IMR-90 (cell line): Measurements from ENCODE around the gene BTBD1. TPM values are rescaled to one million over a fixed set of nuclear protein-coding genes. Genes with fewer than 3 reads are reported as not detected.

Source experiments
- ATAC-seq: fragments of 200-7000 bp; cut with Tn5 transposase; 2 replicates; pipeline ENCODE4 v1.9.1; 2020; ENCODE audit warnings: low read depth, mild to moderate bottlenecking, moderate library complexity
- BruUV-seq: library from RNA; stranded (reverse); fragments of 400-500 nt; replicated peaks from 2 replicates; lab custom pipeline; 2021; lab: Mats Ljungman, UMichigan
- CTCF ChIA-PET: fragments of 300-600 bp; formaldehyde crosslinking; extraction: SDS; loops from one replicate; lab custom pipeline; 2021; ENCODE audit warnings: antibody characterized with exemption; lab: Yijun Ruan, JAX
- POLR2A ChIA-PET: fragments of 300-600 bp; sonication (Branson Sonifier 250); formaldehyde crosslinking; loops from one replicate; lab custom pipeline; 2022; ENCODE audit warnings: antibody characterized with exemption; ENCODE audit not compliant: unreplicated experiment; lab: Charles Lee
- DNase-seq: peaks from one replicate; pipeline ENCODE4 v3.0.0; 2013
- H2AFZ ChIP-seq: replicated peaks from 2 replicates; pipeline ENCODE3; 2013; ENCODE audit warnings: low read length, mild to moderate bottlenecking; ENCODE audit not compliant: poor library complexity
- H2AK5ac ChIP-seq: 2 replicates; pipeline ENCODE4 v1.6.1; 2013; ENCODE audit warnings: low read depth, low read length, inconsistent platforms
- H2AK9ac ChIP-seq: replicated peaks from 2 replicates; pipeline ENCODE3; 2013; ENCODE audit warnings: mild to moderate bottlenecking, low read depth, low read length, moderate library complexity; ENCODE audit not compliant: poor library complexity
- H2BK120ac ChIP-seq: 2 replicates; pipeline ENCODE4 v1.6.1; 2013; ENCODE audit warnings: low read depth, low read length, inconsistent platforms
- H2BK15ac ChIP-seq: 3 replicates; pipeline ENCODE4 v1.6.1; 2013; ENCODE audit warnings: low read depth, low read length, inconsistent platforms
- H2BK20ac ChIP-seq: 2 replicates; pipeline ENCODE4 v1.6.1; 2013; ENCODE audit warnings: low read depth, mild to moderate bottlenecking, inconsistent platforms, low read length, moderate library complexity
- H2BK5ac ChIP-seq: 2 replicates; pipeline ENCODE4 v1.6.1; 2013; ENCODE audit warnings: mild to moderate bottlenecking, low read depth, low read length, inconsistent platforms; ENCODE audit not compliant: poor library complexity, severe bottlenecking
- H3K14ac ChIP-seq: replicated peaks from 2 replicates; pipeline ENCODE4 v1.6.1; 2013; ENCODE audit warnings: low read depth, low read length, inconsistent platforms
- H3K18ac ChIP-seq: 2 replicates; pipeline ENCODE4 v1.6.1; 2013; ENCODE audit warnings: low read depth, low read length, control low read depth
- H3K23ac ChIP-seq: 2 replicates; pipeline ENCODE4 v1.6.1; 2013; ENCODE audit warnings: low read depth, low read length, inconsistent platforms
- H3K27ac ChIP-seq: 2 replicates; pipeline ENCODE4 v1.5.1; 2013; ENCODE audit warnings: mild to moderate bottlenecking, control low read depth, low read length; ENCODE audit not compliant: insufficient read depth
- H3K27me3 ChIP-seq: 2 replicates; pipeline ENCODE4 v1.6.1; 2013; ENCODE audit warnings: low read length; ENCODE audit not compliant: control insufficient read depth, insufficient read depth
- H3K36me3 ChIP-seq: 2 replicates; pipeline ENCODE4 v1.6.1; 2013; ENCODE audit warnings: low read length, mixed read lengths; ENCODE audit not compliant: control insufficient read depth, insufficient read depth
- H3K4ac ChIP-seq: 2 replicates; pipeline ENCODE4 v1.6.1; 2013; ENCODE audit warnings: low read depth, low read length, inconsistent platforms
- H3K4me1 ChIP-seq: 2 replicates; pipeline ENCODE4 v1.6.1; 2013; ENCODE audit warnings: low read length, mixed read lengths; ENCODE audit not compliant: control insufficient read depth, insufficient read depth
- H3K4me2 ChIP-seq: 2 replicates; pipeline ENCODE4 v1.6.1; 2013; ENCODE audit warnings: low read depth, mild to moderate bottlenecking, control low read depth, low read length, moderate library complexity
- H3K4me3 ChIP-seq: 2 replicates; pipeline ENCODE4 v1.5.1; 2013; ENCODE audit warnings: low read depth, mild to moderate bottlenecking, control low read depth, low read length, moderate library complexity; ENCODE audit not compliant: insufficient read depth
- H3K56ac ChIP-seq: 2 replicates; pipeline ENCODE4 v1.6.1; 2013; ENCODE audit warnings: low read length, inconsistent platforms; ENCODE audit not compliant: insufficient read depth; ENCODE audit errors: extremely low read depth
- H3K79me1 ChIP-seq, 2 experiments: 2 replicates each; pipeline ENCODE4 v1.6.1; 2013; ENCODE audit warnings: low read length in 2 of 2, inconsistent platforms in 1 of 2, low read depth in 1 of 2
- H3K9ac ChIP-seq: 2 replicates; pipeline ENCODE4 v1.6.1; 2013; ENCODE audit warnings: low read depth, low read length, control low read depth
- H3K9me1 ChIP-seq: 2 replicates; pipeline ENCODE4 v1.6.1; 2013; ENCODE audit warnings: low read length, inconsistent platforms; ENCODE audit not compliant: insufficient read depth
- H3K9me3 ChIP-seq: 2 replicates; pipeline ENCODE4 v1.6.1; 2013; ENCODE audit warnings: low read length; ENCODE audit not compliant: control insufficient read depth, insufficient read depth
- H4K20me1 ChIP-seq: 2 replicates; pipeline ENCODE4 v1.6.1; 2013; ENCODE audit warnings: low read length, inconsistent platforms; ENCODE audit not compliant: insufficient read depth
- H4K5ac ChIP-seq: 2 replicates; pipeline ENCODE4 v1.6.1; 2013; ENCODE audit warnings: mild to moderate bottlenecking, low read depth, low read length, control low read depth
- H4K8ac ChIP-seq, 2 experiments: 2 replicates each; pipeline ENCODE4 v1.6.1; 2013; ENCODE audit warnings: low read depth in 2 of 2, low read length in 2 of 2, control low read depth in 1 of 2, inconsistent platforms in 1 of 2
- H4K91ac ChIP-seq: 2 replicates; pipeline ENCODE4 v1.6.1; 2013; ENCODE audit warnings: low read depth, low read length, inconsistent platforms; ENCODE audit not compliant: insufficient read depth
- CEBPB ChIP-seq: IDR thresholded peaks from 2 replicates; pipeline ENCODE4 v1.6.1; 2012; ENCODE audit warnings: low read depth, low read length, improper control_type of control experiment
- CHD1 ChIP-seq: IDR thresholded peaks from 2 replicates; pipeline ENCODE4 v1.6.1; 2012; ENCODE audit warnings: low read depth, low read length, improper control_type of control experiment
- FOS ChIP-seq: fragments of 150-350 bp; IDR thresholded peaks from 2 replicates; pipeline ENCODE4 v1.6.1; 2016; ENCODE audit warnings: low read depth, low read length
- MAFK ChIP-seq: IDR thresholded peaks from 2 replicates; pipeline ENCODE4 v1.6.1; 2012; ENCODE audit warnings: low read depth, low read length, improper control_type of control experiment
- MAZ ChIP-seq: IDR thresholded peaks from 2 replicates; pipeline ENCODE4 v1.6.1; 2012; ENCODE audit warnings: low read depth, mild to moderate bottlenecking, low read length, improper control_type of control experiment, moderate library complexity, borderline replicate concordance
- NFE2L2 ChIP-seq: fragments of 150-350 bp; IDR thresholded peaks from 2 replicates; pipeline ENCODE4 v1.6.1; 2016; ENCODE audit warnings: low read depth, mild to moderate bottlenecking, low read length
- POLR2A ChIP-seq: IDR thresholded peaks from 2 replicates; pipeline ENCODE4 v1.6.1; 2012; ENCODE audit warnings: mild to moderate bottlenecking, low read depth, low read length
- RAD21 ChIP-seq: IDR thresholded peaks from 2 replicates; pipeline ENCODE4 v1.6.1; 2012; ENCODE audit warnings: low read length, improper control_type of control experiment
- RCOR1 ChIP-seq: IDR thresholded peaks from 2 replicates; pipeline ENCODE4 v1.6.1; 2012; ENCODE audit warnings: mild to moderate bottlenecking, low read length, improper control_type of control experiment; ENCODE audit not compliant: insufficient replicate concordance
- RFX5 ChIP-seq: IDR thresholded peaks from 2 replicates; pipeline ENCODE4 v1.8.0; 2012; ENCODE audit warnings: low read depth, mild to moderate bottlenecking, low read length, moderate library complexity
- SMC3 ChIP-seq: fragments of 150-350 bp; IDR thresholded peaks from 2 replicates; pipeline ENCODE4 v1.6.1; 2016; ENCODE audit warnings: low read depth, mild to moderate bottlenecking, antibody characterized with exemption, low read length, moderate library complexity
- WGBS, 2 experiments: methylation state at CpG; one replicate each; pipeline versions ENCODE4 v1.1.5 to v1.1.7; 2013; ENCODE audit warnings: missing lambda C conversion rate in 2 of 2; ENCODE audit not compliant: insufficient read length in 1 of 2; ENCODE audit errors: extremely low coverage in 2 of 2; 5-methylcytosine and 5-hydroxymethylcytosine counted together
- dilution Hi-C: fragments of 300-500 bp; cut with HindIII; formaldehyde crosslinking; loops from one replicate; pipeline ENCODE4 v1.14.3; 2018; ENCODE audit warnings: low sequenced_read_pairs; ENCODE audit not compliant: unreplicated experiment
- in situ Hi-C: fragments of 300-500 bp; cut with MboI; formaldehyde crosslinking; loops from 3 replicates; pipeline ENCODE4 v1.14.3; 2019; ENCODE audit warnings: low sequenced_read_pairs, inconsistent platforms, mixed read lengths
- intact Hi-C: fragments of 100-400 bp; cut with micrococcal nuclease; formaldehyde crosslinking; loops from 2 replicates; pipeline ENCODE4 v1.10.0; 2022
- polyA plus RNA-seq, 3 experiments: library from polyadenylated mRNA; depleted of rRNA; stranded (reverse); fragments of >200 nt; gene quantifications; 2 replicates each; pipeline ENCODE4 v1.2.3, GENCODE V29; 2012; ENCODE audit warnings: low replicate concordance in 1 of 3
- total RNA-seq: library from RNA; depleted of rRNA; stranded (reverse); fragments of >200 nt; gene quantifications from 2 replicates; pipeline ENCODE4 v1.2.3, GENCODE V29; 2012
- TF ChIP-seq, protein P1 (sequence below): conservative IDR thresholded peaks from 2 replicates; pipeline ENCODE4 v1.5.1; 2012; ENCODE audit warnings: mild to moderate bottlenecking, low read depth, low read length, improper control_type of control experiment
- TF ChIP-seq, protein P2 (sequence below): fragments of 150-350 bp; IDR thresholded peaks from 2 replicates; pipeline ENCODE4 v1.6.1; 2017; ENCODE audit warnings: mild to moderate bottlenecking, antibody characterized with exemption, low read length, low read depth

Gene BTBD1
- total and polyA plus RNA-seq, 2 of the 4 experiments (the other 2 are of a cell fraction), result 39.3 to 78.7 TPM

DNA sequence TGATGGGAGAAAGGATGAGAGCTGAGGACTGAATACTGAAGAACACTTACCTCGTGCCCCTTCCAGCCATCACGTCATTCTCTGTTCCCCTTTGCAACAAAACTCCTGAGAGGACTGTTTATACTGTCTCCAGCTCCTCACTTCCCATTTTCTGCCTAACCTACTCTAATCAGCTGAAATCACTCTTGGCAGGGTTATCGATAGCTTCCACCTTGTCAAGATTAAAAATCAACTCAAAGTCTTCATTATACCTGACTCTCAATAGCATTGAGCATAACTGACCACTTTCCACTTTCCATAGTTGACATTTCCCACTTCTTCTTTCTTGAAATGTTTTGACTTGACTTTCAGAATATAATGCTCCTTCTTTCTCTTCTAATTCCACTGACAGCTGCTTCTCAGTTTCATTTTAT, 4.3 kb downstream of the BTBD1 start:
- Histone ChIP-seq H3K36me3 (peaks cover 4% of the 10 kb centered on the region; the same call in 1 of the 2 replicates), H3K9ac (no peak overlapping the region), H4K5ac (no peak overlapping the region), H2BK120ac (no peak overlapping the region), H3K79me1 (peaks cover 25 to 54% of the 10 kb centered on the region in 2 experiments), H2AFZ (no peak overlapping the region), H4K8ac (no peak overlapping the region), H3K27me3 (no peaks in the 10 kb centered on the region), H2BK15ac (no peak overlapping the region), H3K4ac (no peak overlapping the region), H3K27ac (no peak overlapping the region), H3K9me1 (peaks cover 21% of the 10 kb centered on the region), H3K4me2 (no peak overlapping the region), H3K14ac (no peak overlapping the region), H2BK20ac (no peak overlapping the region), H3K4me3 (no peak overlapping the region), H2AK5ac (no peak overlapping the region), H2BK5ac (no peak overlapping the region), H3K56ac (no peak overlapping the region), H3K18ac (no peak overlapping the region), H3K23ac (peak overlapping the region; percentile 35), H2AK9ac (no peak overlapping the region), H3K4me1 (peaks cover 10% of the 10 kb centered on the region), H3K9me3 (no peaks in the 10 kb centered on the region), H4K91ac (no peak overlapping the region), H4K20me1 (peaks cover 67% of the 10 kb centered on the region)
- intact Hi-C loops (no loop called here), in situ Hi-C loops (loop anchor here (5.0 kb wide), 1 partner anchor 40 kb away; no protein-coding TSS in a partner anchor), dilution Hi-C loops (no loop called here)
- TF ChIP-seq SMC3 (no peak), RAD21 (no peak), MAZ (no peak), NFE2L2 (no peak), RCOR1 (no peak), CEBPB (no peak), FOS (no peak), RFX5 (no peak), CHD1 (no peak), POLR2A (no peak), MAFK (no peak)
- TF ChIP-seq, protein P1, sequence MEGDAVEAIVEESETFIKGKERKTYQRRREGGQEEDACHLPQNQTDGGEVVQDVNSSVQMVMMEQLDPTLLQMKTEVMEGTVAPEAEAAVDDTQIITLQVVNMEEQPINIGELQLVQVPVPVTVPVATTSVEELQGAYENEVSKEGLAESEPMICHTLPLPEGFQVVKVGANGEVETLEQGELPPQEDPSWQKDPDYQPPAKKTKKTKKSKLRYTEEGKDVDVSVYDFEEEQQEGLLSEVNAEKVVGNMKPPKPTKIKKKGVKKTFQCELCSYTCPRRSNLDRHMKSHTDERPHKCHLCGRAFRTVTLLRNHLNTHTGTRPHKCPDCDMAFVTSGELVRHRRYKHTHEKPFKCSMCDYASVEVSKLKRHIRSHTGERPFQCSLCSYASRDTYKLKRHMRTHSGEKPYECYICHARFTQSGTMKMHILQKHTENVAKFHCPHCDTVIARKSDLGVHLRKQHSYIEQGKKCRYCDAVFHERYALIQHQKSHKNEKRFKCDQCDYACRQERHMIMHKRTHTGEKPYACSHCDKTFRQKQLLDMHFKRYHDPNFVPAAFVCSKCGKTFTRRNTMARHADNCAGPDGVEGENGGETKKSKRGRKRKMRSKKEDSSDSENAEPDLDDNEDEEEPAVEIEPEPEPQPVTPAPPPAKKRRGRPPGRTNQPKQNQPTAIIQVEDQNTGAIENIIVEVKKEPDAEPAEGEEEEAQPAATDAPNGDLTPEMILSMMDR, result no peak
- TF ChIP-seq, protein P2, sequence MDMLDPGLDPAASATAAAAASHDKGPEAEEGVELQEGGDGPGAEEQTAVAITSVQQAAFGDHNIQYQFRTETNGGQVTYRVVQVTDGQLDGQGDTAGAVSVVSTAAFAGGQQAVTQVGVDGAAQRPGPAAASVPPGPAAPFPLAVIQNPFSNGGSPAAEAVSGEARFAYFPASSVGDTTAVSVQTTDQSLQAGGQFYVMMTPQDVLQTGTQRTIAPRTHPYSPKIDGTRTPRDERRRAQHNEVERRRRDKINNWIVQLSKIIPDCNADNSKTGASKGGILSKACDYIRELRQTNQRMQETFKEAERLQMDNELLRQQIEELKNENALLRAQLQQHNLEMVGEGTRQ, result no peak
- DNase-seq, result no peak
- CTCF ChIA-PET, result no interaction called here
- POLR2A ChIA-PET, result no interaction called here
- WGBS, 2 experiments, result 88% methylated on average over 1 of the region's 3 CpGs; no CpG with 5 or more reads in 1 of the 2 experiments
- no peak for ATAC-seq
- BruUV-seq, result no TSS peak
